D721Med (cell line): ENCODE results near the gene AGAP1.
A peak's percentile ranks its signal among the peaks of the same experiment; 100 is the strongest.

Experiments used
- DNase-seq: peaks from one replicate; pipeline ENCODE4 v3.0.0; 2011; ENCODE audit warnings: low spot score; ENCODE audit not compliant: insufficient read length
- FAIRE-seq: peaks from 2 replicates; lab custom pipeline; 2011; peaks lifted over from hg19 to GRCh38; lab: Jason Lieb, UNC
- TF ChIP-seq, protein P1 (sequence below): IDR thresholded peaks from 2 replicates; pipeline ENCODE4 v1.5.1; 2012; ENCODE audit warnings: mild to moderate bottlenecking, control low read depth; ENCODE audit not compliant: insufficient read depth; ENCODE audit errors: missing control alignments

AGAP1 gene

GRCh38 chr2:235539773-235540172 lies 45.9 kb downstream of the AGAP1 start:
- TF ChIP-seq, protein P1, sequence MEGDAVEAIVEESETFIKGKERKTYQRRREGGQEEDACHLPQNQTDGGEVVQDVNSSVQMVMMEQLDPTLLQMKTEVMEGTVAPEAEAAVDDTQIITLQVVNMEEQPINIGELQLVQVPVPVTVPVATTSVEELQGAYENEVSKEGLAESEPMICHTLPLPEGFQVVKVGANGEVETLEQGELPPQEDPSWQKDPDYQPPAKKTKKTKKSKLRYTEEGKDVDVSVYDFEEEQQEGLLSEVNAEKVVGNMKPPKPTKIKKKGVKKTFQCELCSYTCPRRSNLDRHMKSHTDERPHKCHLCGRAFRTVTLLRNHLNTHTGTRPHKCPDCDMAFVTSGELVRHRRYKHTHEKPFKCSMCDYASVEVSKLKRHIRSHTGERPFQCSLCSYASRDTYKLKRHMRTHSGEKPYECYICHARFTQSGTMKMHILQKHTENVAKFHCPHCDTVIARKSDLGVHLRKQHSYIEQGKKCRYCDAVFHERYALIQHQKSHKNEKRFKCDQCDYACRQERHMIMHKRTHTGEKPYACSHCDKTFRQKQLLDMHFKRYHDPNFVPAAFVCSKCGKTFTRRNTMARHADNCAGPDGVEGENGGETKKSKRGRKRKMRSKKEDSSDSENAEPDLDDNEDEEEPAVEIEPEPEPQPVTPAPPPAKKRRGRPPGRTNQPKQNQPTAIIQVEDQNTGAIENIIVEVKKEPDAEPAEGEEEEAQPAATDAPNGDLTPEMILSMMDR: no peak
- FAIRE-seq: no peak

DNA sequence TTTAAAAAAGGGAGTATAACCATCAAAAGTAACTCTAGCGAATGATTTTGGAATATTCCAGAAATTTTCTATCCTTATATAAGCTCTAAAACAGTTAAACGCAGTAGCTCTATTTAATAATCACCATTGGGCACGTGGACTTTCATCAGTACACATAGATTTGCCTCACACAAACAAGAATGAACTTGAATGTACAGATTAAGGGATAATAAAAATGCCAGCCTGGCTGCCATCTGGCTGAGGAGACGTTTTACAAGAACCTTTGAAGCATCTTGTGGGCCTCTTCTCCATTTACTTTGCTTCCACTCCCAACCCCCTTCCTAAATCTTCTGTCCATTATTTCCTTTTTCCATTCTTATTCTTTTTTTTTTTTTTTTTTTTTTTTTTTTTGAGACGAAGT lies 47.2 kb downstream of the AGAP1 start:
- TF ChIP-seq, protein P1: no peak
- DNase-seq (peak; percentile 54), FAIRE-seq (peak; percentile 56)

More at GRCh38 chr2:235539773-235540172, 45.9 kb downstream of the AGAP1 start:
- DNase-seq: no peak

- FAIRE-seq: no peak
- DNase-seq: no peak
- TF ChIP-seq, protein P1: no peak
Observed at GRCh38 chr2:235541838-235542549, 48.2 kb downstream of the AGAP1 start.

DNA sequence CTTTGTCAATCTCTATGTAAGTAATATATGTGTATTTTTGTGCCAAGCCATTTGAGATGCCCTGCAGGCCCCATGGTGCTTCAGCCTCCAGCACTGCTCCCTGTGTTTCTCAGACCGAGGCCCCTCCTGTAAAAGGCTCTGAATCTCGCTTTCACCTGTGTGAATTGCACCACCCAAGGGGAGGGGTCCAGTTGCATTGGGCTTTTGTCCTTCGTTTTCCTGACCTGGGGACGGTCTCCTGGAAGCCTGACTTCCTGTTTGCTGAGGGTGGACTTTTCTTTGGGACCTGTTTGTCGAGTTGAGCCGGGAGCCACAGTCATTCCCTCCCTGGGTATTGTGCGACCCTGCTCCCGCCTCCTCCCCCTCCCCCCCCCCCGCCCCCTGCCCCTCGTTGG lies 48.9 kb downstream of the AGAP1 start:
- DNase-seq (no peak), FAIRE-seq (no peak)
- TF ChIP-seq, protein P1: no peak

DNA sequence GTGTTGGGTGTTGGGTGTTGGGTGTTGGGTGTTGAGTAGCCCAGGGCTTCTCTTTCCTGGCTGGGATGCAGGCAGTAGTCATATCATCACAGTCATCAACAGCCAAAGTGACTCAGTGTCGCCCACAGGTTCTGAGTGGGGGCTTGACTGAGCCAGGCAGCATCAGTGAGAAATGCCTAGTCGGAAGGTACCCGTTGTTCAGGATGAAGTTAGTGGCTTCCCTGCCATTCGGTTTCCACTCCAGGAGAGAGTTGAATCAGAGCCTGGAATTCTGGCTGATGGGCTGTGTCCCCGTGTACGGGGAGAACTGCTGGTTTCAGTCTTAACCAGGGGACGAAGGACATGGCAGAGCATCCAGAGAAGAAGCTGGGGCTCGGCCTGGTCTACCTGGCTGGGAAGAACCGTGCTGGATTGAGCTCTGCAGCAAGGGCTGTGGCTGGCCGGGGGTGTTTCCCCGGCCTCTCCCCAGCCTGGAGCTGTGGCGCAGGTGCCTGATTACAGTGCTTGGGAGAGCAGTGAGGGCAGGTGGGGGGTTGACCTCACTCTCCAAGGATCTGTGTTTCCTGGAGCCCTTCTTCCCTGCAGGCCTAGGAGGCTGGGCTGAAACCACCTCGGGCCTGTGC lies 49.4 kb downstream of the AGAP1 start:
- TF ChIP-seq, protein P1: no peak
- no peak for FAIRE-seq
- DNase-seq: no peak

DNA sequence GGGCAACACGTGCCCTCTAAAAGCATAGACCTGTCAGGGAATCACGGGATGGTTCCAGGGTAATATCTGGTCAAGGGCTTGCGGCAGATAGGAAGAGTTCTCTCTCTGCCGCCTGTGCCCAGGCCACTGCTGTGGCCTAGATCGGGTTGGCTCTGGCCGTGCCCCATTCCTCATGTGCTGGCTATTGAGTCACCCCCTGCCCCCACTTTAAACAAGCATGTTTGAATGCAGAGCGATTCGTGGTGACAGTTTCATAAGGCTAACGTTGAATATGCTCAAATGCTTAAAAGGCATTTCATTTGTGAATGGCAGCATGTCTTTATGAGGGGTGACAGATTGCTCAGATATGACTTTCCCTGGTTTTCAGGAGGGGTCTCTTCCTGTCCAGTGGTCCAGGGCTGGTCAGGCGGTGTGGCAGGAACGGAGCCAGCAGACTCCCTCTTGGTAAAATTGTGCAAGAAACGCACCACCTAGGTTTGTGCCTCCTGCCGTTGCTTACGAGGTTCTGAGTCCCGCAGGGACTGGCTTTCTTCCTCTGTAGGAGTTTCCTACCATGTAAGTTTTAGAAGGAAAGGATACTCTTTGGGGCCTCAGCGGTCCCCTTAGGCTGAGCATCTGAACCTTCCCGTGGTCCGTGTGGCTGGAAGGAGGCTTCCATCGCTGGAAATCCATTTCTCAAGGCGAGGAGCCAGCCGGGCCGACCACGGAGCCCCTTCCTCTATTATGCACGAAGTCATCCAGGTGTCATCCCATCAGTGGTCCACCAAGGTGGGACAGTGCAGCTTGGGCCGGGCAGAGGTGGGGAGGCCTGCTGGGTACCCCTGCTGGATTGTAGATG lies 50.2 kb downstream of the AGAP1 start:
- TF ChIP-seq, protein P1: no peak
- DNase-seq: no peak
- no peak for FAIRE-seq
